ENCODE data around the gene ETV5. TPM values are rescaled to one million over a fixed set of nuclear protein-coding genes. Genes with fewer than 3 reads are reported as not detected.

Gene ETV5
- total RNA-seq, 1 donor, result 54.8 TPM

- peak; percentile 72 for DNase-seq (ENCODE audit: low read depth)
- H3K4me3 ChIP-seq (ENCODE audit: low read depth, low read length), result no peak overlapping the region
- TF ChIP-seq CTCF (IDR thresholded peaks at IDR 0.05; ENCODE audit: insufficient read depth, low read depth, low read length), result no peak
These were observed 51.3 kb downstream of the ETV5 start for GRCh38 chr3:186057594-186057993.

GRCh38 chr3:186054792-186055352 lies 54.0 kb downstream of the ETV5 start:
- no peak for DNase-seq (ENCODE audit: low read depth)
- no peak for TF ChIP-seq CTCF (IDR thresholded peaks at IDR 0.05; ENCODE audit: insufficient read depth, low read depth, low read length)
- H3K4me3 ChIP-seq (ENCODE audit: low read depth, low read length), result no peak overlapping the region

GRCh38 chr3:186053954-186054791 lies 54.7 kb downstream of the ETV5 start:
- no peak overlapping the region for H3K4me3 ChIP-seq (ENCODE audit: low read depth, low read length)
- DNase-seq (ENCODE audit: low read depth), result no peak

GRCh38 chr3:186052096-186052840 lies 56.6 kb downstream of the ETV5 start:
- H3K4me3 ChIP-seq (ENCODE audit: low read depth, low read length), result no peak overlapping the region
- no peak for TF ChIP-seq CTCF (IDR thresholded peaks at IDR 0.05; ENCODE audit: insufficient read depth, low read depth, low read length)
- no peak for DNase-seq (ENCODE audit: low read depth)

More at GRCh38 chr3:186053954-186054791, 54.7 kb downstream of the ETV5 start:
- TF ChIP-seq CTCF (IDR thresholded peaks at IDR 0.05; ENCODE audit: insufficient read depth, low read depth, low read length), result no peak

- TF ChIP-seq CTCF (IDR thresholded peaks at IDR 0.05; ENCODE audit: insufficient read depth, low read depth, low read length), result no peak
- no peak for DNase-seq (ENCODE audit: low read depth)
- H3K4me3 ChIP-seq (ENCODE audit: low read depth, low read length), result no peak overlapping the region
These were observed 59.9 kb downstream of the ETV5 start for GRCh38 chr3:186049001-186049400.

GRCh38 chr3:186048119-186048518 lies 60.8 kb downstream of the ETV5 start:
- no peak for TF ChIP-seq CTCF (IDR thresholded peaks at IDR 0.05; ENCODE audit: insufficient read depth, low read depth, low read length)
- no peak overlapping the region for H3K4me3 ChIP-seq (ENCODE audit: low read depth, low read length)
- no peak for DNase-seq (ENCODE audit: low read depth)

Measured in fibroblast of villous mesenchyme (primary cell).